H9 (cell line): ENCODE data around the gene COL8A2. TPM values are rescaled to one million over a fixed set of nuclear protein-coding genes. Genes with fewer than 3 reads are reported as not detected.

Experiments
- DNase-seq: peaks from one replicate; pipeline ENCODE4 v3.0.0-alpha.2; 2017
- H2AFZ ChIP-seq: one replicate; pipeline ENCODE4 v1.6.1; 2013; ENCODE audit warnings: mild to moderate bottlenecking, low read length, control low read depth, moderate library complexity
- H2AK5ac ChIP-seq: 2 replicates; pipeline ENCODE4 v1.6.1; 2013; ENCODE audit warnings: low read length, control low read depth, mixed read lengths; ENCODE audit not compliant: insufficient read length
- H2BK120ac ChIP-seq: one replicate; pipeline ENCODE4 v1.6.1; 2013; ENCODE audit warnings: low read depth, mild to moderate bottlenecking, low read length, control low read depth, inconsistent platforms; ENCODE audit not compliant: poor library complexity, severe bottlenecking
- H2BK12ac ChIP-seq: 2 replicates; pipeline ENCODE4 v1.6.1; 2013; ENCODE audit warnings: low read length, control low read depth, mixed read lengths, low read depth; ENCODE audit not compliant: insufficient read length
- H2BK15ac ChIP-seq: 2 replicates; pipeline ENCODE4 v1.6.1; 2013; ENCODE audit warnings: low read depth, low read length, control low read depth
- H2BK20ac ChIP-seq: one replicate; pipeline ENCODE4 v1.6.1; 2013; ENCODE audit warnings: low read depth, mild to moderate bottlenecking, low read length, control low read depth, inconsistent platforms; ENCODE audit not compliant: poor library complexity, severe bottlenecking
- H2BK5ac ChIP-seq: 2 replicates; pipeline ENCODE4 v1.6.1; 2013; ENCODE audit warnings: low read length, control low read depth, mixed read lengths; ENCODE audit not compliant: insufficient read length
- H3K14ac ChIP-seq: 2 replicates; pipeline ENCODE4 v1.6.1; 2013; ENCODE audit warnings: low read length, control low read depth; ENCODE audit not compliant: insufficient read depth
- H3K18ac ChIP-seq: 2 replicates; pipeline ENCODE4 v1.6.1; 2013; ENCODE audit warnings: low read depth, mild to moderate bottlenecking, mixed read lengths, low read length, control low read depth; ENCODE audit not compliant: insufficient read length
- H3K23ac ChIP-seq: 2 replicates; pipeline ENCODE4 v1.6.1; 2013; ENCODE audit warnings: low read length, control low read depth, mixed read lengths, low read depth; ENCODE audit not compliant: insufficient read length
- H3K23me2 ChIP-seq: 2 replicates; pipeline ENCODE4 v1.6.1; 2013; ENCODE audit warnings: low read depth, mild to moderate bottlenecking, mixed read lengths, low read length, control low read depth; ENCODE audit not compliant: insufficient read length, poor library complexity, severe bottlenecking
- H3K27ac ChIP-seq: 2 replicates; pipeline ENCODE4 v1.5.1; 2013; ENCODE audit warnings: low read length, control low read depth, mixed read lengths, low read depth; ENCODE audit not compliant: insufficient read length
- H3K27me3 ChIP-seq: 2 replicates; pipeline ENCODE4 v1.6.1; 2013; ENCODE audit warnings: low read length, control low read depth, inconsistent platforms; ENCODE audit not compliant: insufficient read depth
- H3K4ac ChIP-seq: 2 replicates; pipeline ENCODE4 v1.6.1; 2013; ENCODE audit warnings: low read depth, mild to moderate bottlenecking, control low read depth, inconsistent platforms, low read length, moderate library complexity
- H3K4me1 ChIP-seq: 2 replicates; pipeline ENCODE4 v1.6.1; 2013; ENCODE audit warnings: low read length, control low read depth, inconsistent platforms; ENCODE audit not compliant: insufficient read depth
- H3K4me2 ChIP-seq: 2 replicates; pipeline ENCODE4 v1.6.1; 2013; ENCODE audit warnings: low read length, control low read depth, mixed read lengths; ENCODE audit not compliant: insufficient read length, insufficient read depth
- H3K56ac ChIP-seq: 2 replicates; pipeline ENCODE4 v1.6.1; 2013; ENCODE audit warnings: low read depth, mild to moderate bottlenecking, mixed read lengths, low read length, control low read depth; ENCODE audit not compliant: insufficient read length
- H3K79me1 ChIP-seq: 2 replicates; pipeline ENCODE4 v1.6.1; 2013; ENCODE audit warnings: low read depth, mild to moderate bottlenecking, moderate library complexity, low read length, control low read depth, inconsistent platforms; ENCODE audit not compliant: insufficient read depth, poor library complexity, severe bottlenecking
- H3K79me2 ChIP-seq: 2 replicates; pipeline ENCODE4 v1.6.1; 2013; ENCODE audit warnings: low read length, control low read depth, inconsistent platforms; ENCODE audit not compliant: insufficient read depth
- H3K9ac ChIP-seq: 2 replicates; pipeline ENCODE4 v1.6.1; 2013; ENCODE audit warnings: low read length, control low read depth, mixed read lengths; ENCODE audit not compliant: insufficient read length; ENCODE audit errors: extremely low read depth
- H3K9me3 ChIP-seq: one replicate; pipeline ENCODE4 v1.6.1; 2013; ENCODE audit warnings: low read depth, low read length, inconsistent platforms; ENCODE audit not compliant: control insufficient read depth
- H3T11ph ChIP-seq: one replicate; pipeline ENCODE4 v1.6.1; 2013; ENCODE audit warnings: mild to moderate bottlenecking, low read length, control low read depth, inconsistent platforms
- H4K20me1 ChIP-seq: one replicate; pipeline ENCODE4 v1.6.1; 2013; ENCODE audit not compliant: control insufficient read depth, insufficient read length, insufficient read depth
- H4K5ac ChIP-seq: 2 replicates; pipeline ENCODE4 v1.6.1; 2013; ENCODE audit warnings: low read depth, mild to moderate bottlenecking, mixed read lengths, low read length, control low read depth; ENCODE audit not compliant: insufficient read length
- H4K8ac ChIP-seq: replicated peaks from 2 replicates; pipeline ENCODE4 v1.6.1; 2013; ENCODE audit warnings: low read length, control low read depth, mixed read lengths, low read depth; ENCODE audit not compliant: insufficient read length
- H4K91ac ChIP-seq: 2 replicates; pipeline ENCODE4 v1.6.1; 2013; ENCODE audit warnings: low read depth, mild to moderate bottlenecking, moderate library complexity, mixed read lengths, low read length, control low read depth; ENCODE audit not compliant: insufficient read length
- H3K27ac Mint-ChIP-seq, 3 experiments: 2 replicates in 2 of 3; 3 replicates in 1 of 3; pipeline ENCODE4 v1.8.0; 2020 to 2021; ENCODE audit warnings: mixed read lengths in 3 of 3, mild to moderate bottlenecking in 1 of 3, moderate library complexity in 1 of 3
- H3K27me3 Mint-ChIP-seq: 2 replicates; pipeline ENCODE4 v1.8.0; 2021; ENCODE audit warnings: low read depth, mild to moderate bottlenecking, moderate library complexity, mixed read lengths
- H3K36me3 Mint-ChIP-seq, 3 experiments: 2 replicates in 2 of 3; 3 replicates in 1 of 3; pipeline ENCODE4 v1.8.0; 2020 to 2021; ENCODE audit warnings: low read depth in 3 of 3, mixed read lengths in 3 of 3; ENCODE audit not compliant: insufficient read depth in 1 of 3
- H3K4me1 Mint-ChIP-seq, 2 experiments: 2 replicates each; pipeline ENCODE4 v1.8.0; 2020; ENCODE audit warnings: mixed read lengths in 2 of 2
- H3K4me3 Mint-ChIP-seq, 2 experiments: 2 replicates in 1 of 2; 3 replicates in 1 of 2; pipeline ENCODE4 v1.8.0; 2020 to 2021; ENCODE audit warnings: mild to moderate bottlenecking in 2 of 2, mixed read lengths in 2 of 2, moderate library complexity in 1 of 2
- H3K9me3 Mint-ChIP-seq, 2 experiments: 2 replicates in 1 of 2; 3 replicates in 1 of 2; pipeline ENCODE4 v1.8.0; 2020; ENCODE audit warnings: mild to moderate bottlenecking in 2 of 2, mixed read lengths in 2 of 2, moderate library complexity in 1 of 2
- WGBS: extraction: QIAGEN DNeasy Blood & Tissue Kit; methylation state at CpG from one replicate; pipeline ENCODE4 v1.1.7; 2013; ENCODE audit warnings: missing lambda C conversion rate, low lambda C conversion rate, mixed read lengths; ENCODE audit not compliant: insufficient read length; ENCODE audit errors: extremely low coverage; 5-methylcytosine and 5-hydroxymethylcytosine counted together
- total RNA-seq: library from RNA; stranded (reverse); gene quantifications from 2 replicates; pipeline ENCODE4 v1.2.1, GENCODE V29; 2021
- TF ChIP-seq, protein P1 (sequence below): fragments of 200-600 bp; sonication (generic); conservative IDR thresholded peaks from 3 replicates; pipeline ENCODE4 v1.8.0; 2021; ENCODE audit warnings: antibody characterized with exemption, mild to moderate bottlenecking

Gene COL8A2
- total RNA-seq, 1 experiment from 2014 or later: 1.5 TPM

DNA sequence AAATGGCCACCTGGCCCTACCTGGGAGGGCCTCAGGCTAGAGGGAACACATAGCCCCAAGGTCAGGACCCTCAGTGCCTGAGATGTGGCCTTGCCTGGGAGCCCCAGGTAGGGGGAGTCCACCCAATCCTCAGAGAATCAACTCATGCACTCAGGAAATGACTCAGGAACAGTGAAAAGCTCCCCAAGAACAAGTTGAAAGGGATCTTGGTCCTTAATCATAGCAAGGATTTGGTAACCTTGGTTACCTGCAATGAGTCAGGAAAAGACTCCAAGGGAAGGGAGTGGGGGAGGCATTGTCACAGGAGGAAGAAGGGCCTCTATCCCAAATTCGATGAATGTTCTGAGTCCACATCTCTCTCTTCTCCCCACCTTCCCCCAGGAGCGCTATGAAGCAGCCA lies 48.0 kb upstream of the COL8A2 start:
- Histone ChIP-seq H3K14ac (no peak overlapping the region), H4K20me1 (peaks cover 2% of the 10 kb centered on the region), H3K9ac (no peak overlapping the region), H3K79me1 (peaks cover 3% of the 10 kb centered on the region), H3K18ac (no peak overlapping the region), H3K23me2 (peaks cover 3% of the 10 kb centered on the region), H2BK15ac (no peak overlapping the region), H3K23ac (no peak overlapping the region), H2AFZ (no peak overlapping the region), H3K27ac (no peak overlapping the region), H4K5ac (no peak overlapping the region), H2AK5ac (no peak overlapping the region), H2BK120ac (no peak overlapping the region), H4K91ac (no peak overlapping the region), H3K4ac (no peak overlapping the region), H2BK20ac (no peak overlapping the region), H2BK5ac (no peak overlapping the region), H2BK12ac (no peak overlapping the region), H4K8ac (no peak overlapping the region), H3K27me3 (no peaks in the 10 kb centered on the region), H3T11ph (no peak overlapping the region), H3K79me2 (no peaks in the 10 kb centered on the region), H3K9me3 (no peaks in the 10 kb centered on the region), H3K4me1 (peaks cover 5% of the 10 kb centered on the region; the same call in 1 of the 2 replicates), H3K4me2 (no peak overlapping the region), H3K56ac (no peak overlapping the region)
- no peaks in the 10 kb centered on the region for H3K27me3 Mint-ChIP-seq
- peaks cover 8 to 29% of the 10 kb centered on the region in 2 experiments for H3K4me1 Mint-ChIP-seq
- H3K36me3 Mint-ChIP-seq: peaks cover 19 to 35% (median 34%) of the 10 kb centered on the region in 3 experiments; a peak in 6 of 7 replicates
- no peak for DNase-seq
- no peaks in the 10 kb centered on the region for H3K9me3 Mint-ChIP-seq
- TF ChIP-seq, protein P1, sequence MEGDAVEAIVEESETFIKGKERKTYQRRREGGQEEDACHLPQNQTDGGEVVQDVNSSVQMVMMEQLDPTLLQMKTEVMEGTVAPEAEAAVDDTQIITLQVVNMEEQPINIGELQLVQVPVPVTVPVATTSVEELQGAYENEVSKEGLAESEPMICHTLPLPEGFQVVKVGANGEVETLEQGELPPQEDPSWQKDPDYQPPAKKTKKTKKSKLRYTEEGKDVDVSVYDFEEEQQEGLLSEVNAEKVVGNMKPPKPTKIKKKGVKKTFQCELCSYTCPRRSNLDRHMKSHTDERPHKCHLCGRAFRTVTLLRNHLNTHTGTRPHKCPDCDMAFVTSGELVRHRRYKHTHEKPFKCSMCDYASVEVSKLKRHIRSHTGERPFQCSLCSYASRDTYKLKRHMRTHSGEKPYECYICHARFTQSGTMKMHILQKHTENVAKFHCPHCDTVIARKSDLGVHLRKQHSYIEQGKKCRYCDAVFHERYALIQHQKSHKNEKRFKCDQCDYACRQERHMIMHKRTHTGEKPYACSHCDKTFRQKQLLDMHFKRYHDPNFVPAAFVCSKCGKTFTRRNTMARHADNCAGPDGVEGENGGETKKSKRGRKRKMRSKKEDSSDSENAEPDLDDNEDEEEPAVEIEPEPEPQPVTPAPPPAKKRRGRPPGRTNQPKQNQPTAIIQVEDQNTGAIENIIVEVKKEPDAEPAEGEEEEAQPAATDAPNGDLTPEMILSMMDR: no peak
- H3K27ac Mint-ChIP-seq: peak overlapping the region in 1 of 3 experiments; percentile 34; a peak in 1 of 7 replicates
- H3K4me3 Mint-ChIP-seq: no peak overlapping the region
- no CpG with 5 or more reads among the region's 2 CpGs for WGBS
